Breast epithelium (tissue), 4 donors: ENCODE results near the gene STX8. TPM values are rescaled to one million over a fixed set of nuclear protein-coding genes. Genes with fewer than 3 reads are reported as not detected.
"Not testable (repeated sequence)": the region's sequence is repeated elsewhere in the genome, so short reads cannot be mapped to it uniquely, and the experiment has no call there.

Experiments
- DNase-seq, 2 donors: peaks; one replicate each; pipeline ENCODE4 v3.0.0-alpha.2; 2019; ENCODE audit warnings: low spot score in 2 of 2
- H3K27ac ChIP-seq, 2 donors: fragments of 200-600 bp; sonication (generic) in 1 of 2; one replicate each; pipeline ENCODE4 v1.5.1; 2016 to 2019; ENCODE audit warnings: mild to moderate bottlenecking in 1 of 2
- H3K27me3 ChIP-seq, 2 donors: fragments of 200-600 bp; sonication (generic) in 1 of 2; one replicate each; pipeline versions ENCODE4 v1.5.1 to v1.6.0; 2017 to 2019; ENCODE audit warnings: control low read depth in 1 of 2, mild to moderate bottlenecking in 1 of 2
- H3K36me3 ChIP-seq: fragments of 200-600 bp; one replicate; pipeline ENCODE4 v1.5.1; 2019
- H3K4me1 ChIP-seq, 2 donors: fragments of 200-600 bp; sonication (generic); one replicate each; pipeline ENCODE4 v1.5.1; 2016 to 2019; ENCODE audit warnings: control low read depth in 1 of 2
- H3K4me3 ChIP-seq, 3 donors: fragments of 200-600 bp; sonication (generic); 1 replicate in 2 of 3; 2 replicates in 1 of 3; pipeline ENCODE4 v1.5.1; 2016 to 2019; ENCODE audit warnings: mild to moderate bottlenecking in 3 of 3, moderate library complexity in 2 of 3
- H3K9me3 ChIP-seq, 2 donors: fragments of 200-600 bp; sonication (generic) in 1 of 2; one replicate each; pipeline ENCODE4 v1.5.1; 2016 to 2019; ENCODE audit warnings: control low read depth in 1 of 2
- POLR2A ChIP-seq: fragments of 450-650 bp; IDR thresholded peaks from one replicate; pipeline ENCODE4 v1.6.1; 2016; ENCODE audit warnings: antibody characterized with exemption, mild to moderate bottlenecking, moderate library complexity
- POLR2AphosphoS5 ChIP-seq, 3 donors: sonication (generic); formaldehyde crosslinking; IDR thresholded peaks; one replicate each; pipeline ENCODE4 v1.6.1; 2017; ENCODE audit warnings: antibody characterized with exemption in 3 of 3
- intact Hi-C: fragments of 100-400 bp; cut with DNase I; formaldehyde crosslinking; loops from one replicate; pipeline ENCODE4 v1.15.1; 2023; ENCODE audit warnings: low total_unique reads
- total RNA-seq, 3 donors: library from RNA; depleted of rRNA; stranded (reverse); fragments of >200 nt; gene quantifications; one replicate each; pipeline ENCODE4 v1.1.0, GENCODE V29; 2016
- TF ChIP-seq, protein P1 (sequence below), 3 donors: fragments of 450-650 bp; IDR thresholded peaks; one replicate each; pipeline ENCODE4 v1.5.1; 2016 to 2017; ENCODE audit warnings: antibody characterized with exemption in 3 of 3, mild to moderate bottlenecking in 3 of 3, moderate library complexity in 3 of 3

Gene STX8
- total RNA-seq, 3 donors from 2014 or later, result 54.1 to 101 (median 60.4) TPM

DNA sequence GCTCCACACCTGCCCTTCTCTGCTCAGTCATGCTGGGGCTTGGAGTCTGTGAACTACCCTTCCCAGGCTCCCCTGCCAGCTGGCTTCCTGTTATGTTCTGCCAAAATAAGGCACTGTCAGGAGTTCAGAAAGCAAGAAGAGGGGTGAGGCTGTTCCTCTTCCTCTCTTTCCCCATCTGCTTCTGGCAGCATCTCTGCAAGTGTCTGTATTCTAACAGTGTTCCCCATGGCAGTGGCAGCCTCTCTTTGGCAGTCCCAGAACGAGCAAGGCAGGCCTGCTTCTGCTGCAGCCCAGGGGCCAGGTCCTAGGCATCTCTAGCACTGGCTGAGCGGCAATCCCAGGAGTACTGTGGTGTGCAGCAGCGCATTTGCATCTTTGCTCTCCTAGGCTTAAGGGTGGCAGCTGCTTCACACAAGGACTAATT, 219.1 kb downstream of the STX8 start:
- TF ChIP-seq POLR2AphosphoS5 (IDR thresholded peaks at IDR 0.05) (no peak), POLR2A (no peak)
- TF ChIP-seq, protein P1, sequence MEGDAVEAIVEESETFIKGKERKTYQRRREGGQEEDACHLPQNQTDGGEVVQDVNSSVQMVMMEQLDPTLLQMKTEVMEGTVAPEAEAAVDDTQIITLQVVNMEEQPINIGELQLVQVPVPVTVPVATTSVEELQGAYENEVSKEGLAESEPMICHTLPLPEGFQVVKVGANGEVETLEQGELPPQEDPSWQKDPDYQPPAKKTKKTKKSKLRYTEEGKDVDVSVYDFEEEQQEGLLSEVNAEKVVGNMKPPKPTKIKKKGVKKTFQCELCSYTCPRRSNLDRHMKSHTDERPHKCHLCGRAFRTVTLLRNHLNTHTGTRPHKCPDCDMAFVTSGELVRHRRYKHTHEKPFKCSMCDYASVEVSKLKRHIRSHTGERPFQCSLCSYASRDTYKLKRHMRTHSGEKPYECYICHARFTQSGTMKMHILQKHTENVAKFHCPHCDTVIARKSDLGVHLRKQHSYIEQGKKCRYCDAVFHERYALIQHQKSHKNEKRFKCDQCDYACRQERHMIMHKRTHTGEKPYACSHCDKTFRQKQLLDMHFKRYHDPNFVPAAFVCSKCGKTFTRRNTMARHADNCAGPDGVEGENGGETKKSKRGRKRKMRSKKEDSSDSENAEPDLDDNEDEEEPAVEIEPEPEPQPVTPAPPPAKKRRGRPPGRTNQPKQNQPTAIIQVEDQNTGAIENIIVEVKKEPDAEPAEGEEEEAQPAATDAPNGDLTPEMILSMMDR (IDR thresholded peaks at IDR 0.05), result no peak
- Histone ChIP-seq H3K9me3 (no peaks in the 10 kb centered on the region), H3K27ac (no peak overlapping the region), H3K27me3 (no peaks in the 10 kb centered on the region), H3K36me3 (no peaks in the 10 kb centered on the region), H3K4me3 (no peak overlapping the region), H3K4me1 (peaks cover 0 to 5% of the 10 kb centered on the region in 2 donors)
- DNase-seq, result no peak
- intact Hi-C loops, result no loop called here

DNA sequence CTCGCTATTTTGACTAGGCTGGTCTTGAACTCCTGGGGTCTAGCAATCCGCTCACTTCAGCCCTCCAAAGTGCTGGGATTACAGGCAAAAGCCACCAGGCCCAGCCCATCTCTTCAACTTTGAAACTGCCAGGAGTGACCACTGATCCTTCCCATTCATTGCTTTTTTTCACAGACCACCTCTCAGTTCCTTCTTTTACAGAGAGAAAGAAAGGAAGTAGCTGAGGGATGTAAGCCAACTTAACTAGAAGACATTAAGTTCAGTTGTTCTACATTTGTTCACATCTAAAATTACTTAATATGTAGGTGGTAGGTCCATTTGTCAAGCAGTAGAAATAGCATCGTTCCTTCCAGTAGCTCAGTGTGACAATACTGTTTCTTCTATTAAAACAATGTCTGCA, 219.8 kb downstream of the STX8 start:
- no peaks in the 10 kb centered on the region for H3K9me3 ChIP-seq
- intact Hi-C loops, result loop anchor here (2.0 kb wide), 1 partner anchor 39 kb away; no protein-coding TSS in a partner anchor
- no peaks in the 10 kb centered on the region for H3K4me1 ChIP-seq
- H3K27me3 ChIP-seq, result no peaks in the 10 kb centered on the region
- H3K36me3 ChIP-seq, result no peaks in the 10 kb centered on the region
- H3K4me3 ChIP-seq, result no peak overlapping the region
- DNase-seq, result no peak
- no peak for TF ChIP-seq POLR2A
- no peak for TF ChIP-seq POLR2AphosphoS5 (IDR thresholded peaks at IDR 0.05)
- TF ChIP-seq, protein P1 (IDR thresholded peaks at IDR 0.05), result no peak
- no peak overlapping the region for H3K27ac ChIP-seq

DNA sequence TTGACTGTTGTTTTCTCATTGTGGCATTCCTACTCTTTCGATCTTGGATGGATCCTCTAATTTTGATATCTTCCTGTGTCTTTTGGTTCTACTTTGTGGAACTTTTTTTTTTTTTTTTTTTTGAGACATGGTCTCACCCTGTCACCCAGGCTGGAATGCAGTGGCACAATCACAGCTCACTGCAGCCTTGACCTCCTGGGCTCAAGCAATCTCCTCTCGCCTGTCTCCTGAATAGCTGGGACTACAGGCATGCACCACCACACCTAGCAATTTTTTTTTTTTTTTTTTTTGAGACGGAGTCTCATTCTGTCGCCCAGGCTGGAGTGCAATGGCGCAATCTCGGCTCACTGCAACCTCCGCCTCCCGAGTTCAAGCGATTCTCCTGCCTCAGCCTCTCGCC, 220.4 kb downstream of the STX8 start:
- not testable (repeated sequence) for H3K27ac ChIP-seq, H3K9me3 ChIP-seq, H3K4me3 ChIP-seq, H3K36me3 ChIP-seq, H3K4me1 ChIP-seq, DNase-seq, H3K27me3 ChIP-seq
- intact Hi-C loops, result loop anchor here (2.0 kb wide), 1 partner anchor 38 kb away; no protein-coding TSS in a partner anchor

DNA sequence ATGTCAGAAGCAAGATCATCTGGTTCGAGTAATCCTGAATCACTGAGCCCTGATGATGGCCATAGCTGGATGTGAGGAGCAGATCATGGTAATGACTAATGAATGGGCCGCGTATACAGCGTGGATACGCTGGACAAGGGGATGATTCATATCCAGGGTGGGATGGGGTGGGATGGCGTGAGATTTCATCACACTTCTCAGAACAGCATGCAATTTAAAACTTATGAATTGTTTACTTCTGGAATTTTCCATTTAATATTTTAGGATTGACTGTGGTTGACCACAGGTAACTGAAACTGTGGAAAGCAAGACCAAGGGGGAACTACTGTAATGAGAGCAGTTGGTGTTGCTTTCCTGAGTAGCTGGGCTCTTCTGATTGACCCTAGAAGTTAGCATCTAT, 225.5 kb downstream of the STX8 start:
- TF ChIP-seq POLR2A (no peak), POLR2AphosphoS5 (IDR thresholded peaks at IDR 0.05) (no peak)
- TF ChIP-seq, protein P1 (IDR thresholded peaks at IDR 0.05), result no peak
- no peak overlapping the region for H3K27ac ChIP-seq
- H3K36me3 ChIP-seq, result no peaks in the 10 kb centered on the region
- H3K4me3 ChIP-seq, result no peak overlapping the region
- DNase-seq, result no peak
- no peaks in the 10 kb centered on the region for H3K4me1 ChIP-seq
- no peaks in the 10 kb centered on the region for H3K27me3 ChIP-seq
- H3K9me3 ChIP-seq, result no peaks in the 10 kb centered on the region
- intact Hi-C loops, result no loop called here

DNA sequence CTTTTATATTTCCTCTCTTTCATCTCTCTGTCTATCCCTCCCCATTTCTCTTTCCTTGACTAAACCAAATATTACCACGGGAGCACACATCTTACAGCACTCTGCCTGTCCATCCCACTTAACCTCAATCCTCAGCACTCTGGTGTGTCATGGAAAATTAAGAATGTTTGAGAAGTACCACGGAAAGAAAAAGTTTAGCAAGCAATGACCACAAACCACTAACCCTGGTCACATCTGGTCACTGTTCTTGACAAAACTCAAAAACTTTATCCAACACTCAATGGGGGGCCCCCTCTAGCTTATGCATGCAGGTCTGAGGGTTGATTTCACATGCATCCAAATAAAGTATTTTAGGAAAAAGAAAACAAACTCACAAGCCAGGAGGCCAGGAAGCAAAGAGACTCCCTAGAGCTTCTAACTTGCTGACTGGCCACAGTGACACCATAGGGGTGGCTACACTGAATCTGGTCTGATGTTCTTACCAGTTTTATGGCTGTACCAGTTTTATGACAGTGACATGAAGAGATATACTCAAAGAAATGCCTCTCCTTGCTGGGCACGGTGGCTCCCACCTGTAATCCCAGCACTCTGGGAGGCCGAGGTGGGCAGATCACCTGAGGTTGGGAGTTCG, 229.2 kb downstream of the STX8 start:
- Histone ChIP-seq H3K4me1 (no peaks in the 10 kb centered on the region), H3K9me3 (no peaks in the 10 kb centered on the region), H3K27me3 (no peaks in the 10 kb centered on the region), H3K4me3 (no peak overlapping the region), H3K27ac (no peak overlapping the region), H3K36me3 (no peaks in the 10 kb centered on the region)
- TF ChIP-seq POLR2A (no peak), POLR2AphosphoS5 (IDR thresholded peaks at IDR 0.05) (no peak)
- TF ChIP-seq, protein P1 (IDR thresholded peaks at IDR 0.05), result no peak
- no peak for DNase-seq
- intact Hi-C loops, result no loop called here

DNA sequence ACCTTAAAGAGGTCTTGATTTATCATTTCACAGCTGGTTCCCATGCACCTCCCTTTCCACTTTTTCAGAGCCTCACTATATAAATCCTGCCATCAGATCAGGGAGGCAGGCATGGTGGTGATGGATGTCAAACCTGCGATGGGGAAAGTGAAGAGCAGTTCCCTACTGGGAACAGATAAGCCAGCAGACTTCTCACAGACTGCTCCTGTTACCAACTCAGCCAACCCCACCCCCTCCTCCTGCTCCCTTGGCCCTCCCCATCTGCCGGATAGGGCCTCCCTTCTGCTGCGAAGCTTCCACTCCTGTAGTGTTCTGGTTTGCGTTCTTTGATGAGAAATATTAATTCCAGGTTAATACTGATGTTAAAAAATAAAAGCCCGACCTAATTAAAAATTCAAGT, 232.1 kb downstream of the STX8 start:
- Histone ChIP-seq H3K9me3 (no peaks in the 10 kb centered on the region), H3K36me3 (no peaks in the 10 kb centered on the region), H3K27me3 (no peaks in the 10 kb centered on the region), H3K27ac (no peak overlapping the region), H3K4me3 (no peak overlapping the region), H3K4me1 (no peaks in the 10 kb centered on the region)
- DNase-seq, result no peak
- TF ChIP-seq, protein P1 (IDR thresholded peaks at IDR 0.05), result no peak
- TF ChIP-seq POLR2AphosphoS5 (IDR thresholded peaks at IDR 0.05) (no peak), POLR2A (no peak)
- intact Hi-C loops, result no loop called here
